PC-9 (cell line): ENCODE results near the gene MSI2. TPM values are rescaled to one million over a fixed set of nuclear protein-coding genes. Genes with fewer than 3 reads are reported as not detected.

Source experiments
- BruUV-seq: library from RNA; stranded (reverse); fragments of 400-500 nt; replicated peaks from 2 replicates; lab custom pipeline; 2021; lab: Mats Ljungman, UMichigan
- CTCF ChIA-PET: fragments of 300-600 bp; sonication (Branson Sonifier 250); formaldehyde crosslinking; loops from one replicate; lab custom pipeline; 2022; ENCODE audit warnings: antibody characterized with exemption; lab: Charles Lee
- POLR2A ChIA-PET: fragments of 300-600 bp; sonication (Branson Sonifier 250); formaldehyde crosslinking; loops from one replicate; lab custom pipeline; 2022; ENCODE audit warnings: antibody characterized with exemption; ENCODE audit not compliant: unreplicated experiment; lab: Charles Lee
- DNase-seq, 2 experiments: peaks; one replicate each; pipeline versions ENCODE4 v3.0.0 to v3.0.0-alpha.2; 2015 to 2022; ENCODE audit warnings: mixed read lengths in 1 of 2
- H2AFZ ChIP-seq: fragments of 200-600 bp; sonication (generic); 2 replicates; pipeline ENCODE4 v1.8.1; 2017; ENCODE audit warnings: antibody characterized with exemption
- H3F3A ChIP-seq: fragments of 200-600 bp; sonication (generic); 2 replicates; pipeline ENCODE4 v1.8.1; 2017; ENCODE audit warnings: antibody characterized with exemption, mild to moderate bottlenecking, low read depth; ENCODE audit not compliant: insufficient read depth
- H3K27ac ChIP-seq: fragments of 200-600 bp; sonication (generic); 2 replicates; pipeline ENCODE4 v1.6.1; 2016; ENCODE audit warnings: mixed run types
- H3K27me3 ChIP-seq: fragments of 200-600 bp; sonication (generic); 2 replicates; pipeline ENCODE4 v1.6.1; 2016; ENCODE audit warnings: low read depth, mixed run types; ENCODE audit not compliant: insufficient read depth
- H3K36me3 ChIP-seq: fragments of 200-600 bp; sonication (generic); 2 replicates; pipeline ENCODE4 v1.6.1; 2016; ENCODE audit warnings: low read depth, mixed run types
- H3K4me1 ChIP-seq: fragments of 200-600 bp; sonication (generic); replicated peaks from 2 replicates; pipeline ENCODE4 v1.6.1; 2016; ENCODE audit warnings: mixed run types; ENCODE audit not compliant: insufficient read depth
- H3K4me2 ChIP-seq: fragments of 200-600 bp; sonication (generic); 2 replicates; pipeline ENCODE4 v1.6.1; 2017; ENCODE audit warnings: mixed run types
- H3K4me3 ChIP-seq: fragments of 200-600 bp; sonication (generic); 2 replicates; pipeline ENCODE4 v1.6.1; 2016; ENCODE audit warnings: mixed run types
- H3K79me2 ChIP-seq: fragments of 200-600 bp; sonication (generic); 2 replicates; pipeline ENCODE4 v1.6.1; 2017; ENCODE audit warnings: low read depth, mixed run types
- H3K9me2 ChIP-seq: fragments of 200-600 bp; sonication (generic); 2 replicates; pipeline ENCODE4 v1.8.1; 2017; ENCODE audit warnings: mild to moderate bottlenecking; ENCODE audit not compliant: insufficient read depth
- H3K9me3 ChIP-seq: fragments of 200-600 bp; sonication (generic); 2 replicates; pipeline ENCODE4 v1.8.1; 2016; ENCODE audit warnings: low read depth; ENCODE audit not compliant: insufficient read depth
- H4K20me1 ChIP-seq: fragments of 200-600 bp; sonication (generic); 2 replicates; pipeline ENCODE4 v1.8.1; 2017; ENCODE audit not compliant: insufficient read depth
- EZH2 ChIP-seq: fragments of 200-600 bp; sonication (generic); IDR thresholded peaks from 2 replicates; pipeline ENCODE4 v1.8.0; 2017; ENCODE audit warnings: antibody characterized with exemption, low read depth
- intact Hi-C: fragments of 100-400 bp; cut with micrococcal nuclease; formaldehyde crosslinking; loops from one replicate; pipeline ENCODE4 v1.10.0; 2022; ENCODE audit not compliant: unreplicated experiment
- total RNA-seq: library from RNA; stranded (reverse); gene quantifications from 2 replicates; pipeline ENCODE4 v1.2.3, GENCODE V29; 2021
- TF ChIP-seq, protein P1 (sequence below): fragments of 200-600 bp; sonication (generic); conservative IDR thresholded peaks from 2 replicates; pipeline ENCODE4 v1.6.1; 2017; ENCODE audit warnings: mixed run types, antibody characterized with exemption, mild to moderate bottlenecking, moderate library complexity

Gene MSI2
- total RNA-seq, 1 experiment from 2014 or later = 15.7 TPM

DNA sequence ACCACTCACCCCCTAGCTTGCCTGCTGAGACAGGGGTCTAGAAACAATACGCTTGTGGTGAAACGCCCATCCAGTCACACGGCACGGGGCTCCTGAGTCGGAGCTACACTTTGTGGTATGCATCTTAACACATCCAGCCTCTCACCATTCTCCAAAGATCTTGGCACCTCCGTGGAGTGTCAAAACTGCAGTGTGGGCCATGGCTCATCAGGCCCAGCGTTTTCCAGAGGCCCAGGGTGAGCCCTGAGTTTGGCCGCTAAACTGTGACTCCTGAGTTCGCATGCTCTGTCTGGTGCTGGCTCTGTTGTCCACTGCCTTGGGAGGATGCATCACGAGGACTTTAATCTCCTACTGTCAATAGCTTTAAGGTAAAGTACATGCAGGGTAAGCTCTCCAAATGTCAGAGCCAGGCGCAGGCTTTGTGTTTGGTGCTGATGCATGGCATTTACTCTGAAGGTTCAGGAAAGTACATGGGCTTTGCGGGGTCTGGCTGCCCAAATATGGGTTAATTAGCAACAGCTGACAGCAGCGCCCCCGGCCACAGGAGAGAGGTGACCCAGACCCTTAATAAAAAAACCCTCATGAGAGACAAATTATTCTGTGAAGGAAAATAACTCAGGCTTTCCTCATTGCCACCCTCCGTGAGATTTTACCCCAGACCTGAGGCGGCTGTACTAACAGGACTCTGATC lies 370.3 kb downstream of the MSI2 start:
- Histone ChIP-seq H3K36me3 (no peaks in the 10 kb centered on the region), H3K27ac (no peak overlapping the region), H3K4me2 (no peak overlapping the region), H3K4me3 (no peak overlapping the region), H3K79me2 (no peaks in the 10 kb centered on the region), H3K9me3 (no peaks in the 10 kb centered on the region), H3F3A (no peaks in the 10 kb centered on the region), H3K27me3 (peaks cover 50% of the 10 kb centered on the region), H3K4me1 (no peaks in the 10 kb centered on the region), H2AFZ (no peak overlapping the region), H4K20me1 (no peaks in the 10 kb centered on the region; the same call in 1 of the 2 replicates), H3K9me2 (0 out of 2 replicates have a peak, but pooled peaks cover under 1% of the 10 kb centered on the region)
- ChIA-PET CTCF (no interaction called here), POLR2A (no interaction called here)
- TF ChIP-seq EZH2 = no peak
- TF ChIP-seq, protein P1, sequence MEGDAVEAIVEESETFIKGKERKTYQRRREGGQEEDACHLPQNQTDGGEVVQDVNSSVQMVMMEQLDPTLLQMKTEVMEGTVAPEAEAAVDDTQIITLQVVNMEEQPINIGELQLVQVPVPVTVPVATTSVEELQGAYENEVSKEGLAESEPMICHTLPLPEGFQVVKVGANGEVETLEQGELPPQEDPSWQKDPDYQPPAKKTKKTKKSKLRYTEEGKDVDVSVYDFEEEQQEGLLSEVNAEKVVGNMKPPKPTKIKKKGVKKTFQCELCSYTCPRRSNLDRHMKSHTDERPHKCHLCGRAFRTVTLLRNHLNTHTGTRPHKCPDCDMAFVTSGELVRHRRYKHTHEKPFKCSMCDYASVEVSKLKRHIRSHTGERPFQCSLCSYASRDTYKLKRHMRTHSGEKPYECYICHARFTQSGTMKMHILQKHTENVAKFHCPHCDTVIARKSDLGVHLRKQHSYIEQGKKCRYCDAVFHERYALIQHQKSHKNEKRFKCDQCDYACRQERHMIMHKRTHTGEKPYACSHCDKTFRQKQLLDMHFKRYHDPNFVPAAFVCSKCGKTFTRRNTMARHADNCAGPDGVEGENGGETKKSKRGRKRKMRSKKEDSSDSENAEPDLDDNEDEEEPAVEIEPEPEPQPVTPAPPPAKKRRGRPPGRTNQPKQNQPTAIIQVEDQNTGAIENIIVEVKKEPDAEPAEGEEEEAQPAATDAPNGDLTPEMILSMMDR = no peak
- DNase-seq = no peak
- BruUV-seq = no TSS peak
- intact Hi-C loops = no loop called here

DNA sequence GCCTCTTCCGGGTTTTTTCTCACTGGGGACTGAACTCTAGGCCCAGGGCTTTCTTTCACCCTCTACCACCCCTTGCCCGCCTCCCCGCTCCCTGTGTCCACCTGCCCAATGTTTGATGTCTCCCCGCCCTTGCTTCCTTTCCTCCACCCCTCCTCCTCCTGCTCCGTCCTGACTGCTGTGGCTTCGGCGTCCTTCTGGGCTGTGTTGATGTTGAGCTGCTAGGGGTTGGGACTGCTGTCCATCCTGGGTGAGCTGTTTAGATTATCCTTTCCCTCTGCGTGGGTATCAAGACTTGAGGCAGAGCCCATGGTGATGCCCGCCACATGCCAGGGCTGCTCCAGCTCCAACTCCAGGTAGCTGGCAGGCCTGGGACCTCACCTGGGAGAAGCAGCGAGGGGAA lies 371.3 kb downstream of the MSI2 start:
- Histone ChIP-seq H3K4me3 (no peak overlapping the region), H2AFZ (no peak overlapping the region), H3F3A (no peaks in the 10 kb centered on the region), H3K9me3 (no peaks in the 10 kb centered on the region), H3K79me2 (no peaks in the 10 kb centered on the region), H3K36me3 (no peaks in the 10 kb centered on the region), H3K27me3 (peaks cover 49% of the 10 kb centered on the region), H3K4me1 (no peaks in the 10 kb centered on the region), H3K27ac (no peak overlapping the region), H3K4me2 (no peak overlapping the region), H3K9me2 (0 out of 2 replicates have a peak, but pooled peaks cover 3% of the 10 kb centered on the region), H4K20me1 (no peaks in the 10 kb centered on the region; the same call in 1 of the 2 replicates)
- no peak for DNase-seq
- intact Hi-C loops = no loop called here
- ChIA-PET CTCF (no interaction called here), POLR2A (no interaction called here)
- TF ChIP-seq, protein P1 = no peak
- no peak for TF ChIP-seq EZH2
- BruUV-seq = no TSS peak

GRCh38 chr17:57628421-57628820 lies 372.1 kb downstream of the MSI2 start:
- POLR2A ChIA-PET = no interaction called here
- Histone ChIP-seq H3K4me2 (no peak overlapping the region), H2AFZ (no peak overlapping the region), H4K20me1 (no peaks in the 10 kb centered on the region; the same call in 1 of the 2 replicates), H3K27ac (no peak overlapping the region), H3K4me3 (no peak overlapping the region), H3F3A (no peaks in the 10 kb centered on the region), H3K27me3 (peaks cover 48% of the 10 kb centered on the region; the same call in 1 of the 2 replicates), H3K36me3 (no peaks in the 10 kb centered on the region), H3K79me2 (no peaks in the 10 kb centered on the region), H3K4me1 (no peaks in the 10 kb centered on the region), H3K9me3 (no peaks in the 10 kb centered on the region), H3K9me2 (0 out of 2 replicates have a peak, but pooled peaks cover 3% of the 10 kb centered on the region)
- BruUV-seq = no TSS peak
- TF ChIP-seq, protein P1 = no peak
- no peak for TF ChIP-seq EZH2
- no peak for DNase-seq
- CTCF ChIA-PET = no interaction called here
- intact Hi-C loops = no loop called here
